Transverse colon (tissue), 4 donors: Measurements from ENCODE around the gene FAM111A. TPM values are rescaled to one million over a fixed set of nuclear protein-coding genes. Genes with fewer than 3 reads are reported as not detected.
"Not testable (repeated sequence)": the region's sequence is repeated elsewhere in the genome, so short reads cannot be mapped to it uniquely, and the experiment has no call there.

ENCODE experiments used
- DNase-seq: peaks from one replicate; pipeline ENCODE4 v3.0.0-alpha.2; 2019
- H3K27ac ChIP-seq, 4 donors: fragments of 200-600 bp; sonication (generic); 2 replicates each; pipeline ENCODE4 v1.5.1; 2016 to 2018; ENCODE audit warnings: inconsistent platforms in 4 of 4
- H3K27me3 ChIP-seq: fragments of 200-600 bp; sonication (generic); 2 replicates; pipeline ENCODE4 v1.5.1; 2017; ENCODE audit warnings: inconsistent platforms
- H3K36me3 ChIP-seq, 4 donors: fragments of 200-600 bp; sonication (generic); 2 replicates each; pipeline ENCODE4 v1.5.1; 2017 to 2019; ENCODE audit warnings: inconsistent platforms in 4 of 4
- H3K4me1 ChIP-seq, 4 donors: fragments of 200-600 bp; sonication (generic); 2 replicates each; pipeline ENCODE4 v1.5.1; 2017 to 2020; ENCODE audit warnings: inconsistent platforms in 4 of 4
- H3K4me3 ChIP-seq, 4 donors: fragments of 200-600 bp; sonication (generic); 1 replicate in 1 of 4; 2 replicates in 3 of 4; pipeline versions ENCODE4 v1.5.1 to v1.6.1; 2017 to 2019; ENCODE audit warnings: inconsistent platforms in 4 of 4
- H3K9me3 ChIP-seq, 2 donors: fragments of 200-600 bp; sonication (generic); 2 replicates each; pipeline ENCODE4 v1.5.1; 2017 to 2019; ENCODE audit warnings: inconsistent platforms in 2 of 2
- CTCF ChIP-seq, 5 experiments: fragments of 200-600 bp in 3 of 5; fragments of 450-650 bp in 2 of 5; sonication (generic) in 3 of 5; IDR thresholded peaks; 1 replicate in 2 of 5; 2 replicates in 3 of 5; pipeline ENCODE4 v1.5.1; 2016 to 2017; ENCODE audit warnings: antibody characterized with exemption in 5 of 5, inconsistent platforms in 3 of 5, mild to moderate bottlenecking in 2 of 5, moderate library complexity in 1 of 5
- EP300 ChIP-seq: sonication (generic); formaldehyde crosslinking; IDR thresholded peaks from one replicate; pipeline ENCODE4 v1.6.1; 2017; ENCODE audit warnings: antibody characterized with exemption, low read depth
- POLR2A ChIP-seq: fragments of 450-650 bp; IDR thresholded peaks from one replicate; pipeline ENCODE4 v1.6.1; 2016; ENCODE audit warnings: antibody characterized with exemption, mild to moderate bottlenecking, moderate library complexity
- POLR2AphosphoS5 ChIP-seq, 3 donors: sonication (generic); formaldehyde crosslinking; IDR thresholded peaks; one replicate each; pipeline ENCODE4 v1.6.1; 2016; ENCODE audit warnings: antibody characterized with exemption in 3 of 3
- WGBS, 2 donors: methylation state at CpG; one replicate each; pipeline ENCODE4 v1.1.5; 2018; ENCODE audit warnings: low coverage in 1 of 2; 5-methylcytosine and 5-hydroxymethylcytosine counted together
- in situ Hi-C, 4 donors: fragments of 200-750 bp; cut with MboI; loops; one replicate each; pipeline versions ENCODE4 v1.15.0 to v1.15.1; 2017; ENCODE audit warnings: low sequenced_read_pairs in 3 of 4, low pct_ligation_motif_present in 1 of 4, low pct_unique_long_range_greater_than_20kb in 1 of 4
- intact Hi-C: fragments of 100-400 bp; cut with DNase I; formaldehyde crosslinking; loops from one replicate; pipeline ENCODE4 v1.15.1; 2023; ENCODE audit warnings: low total_unique reads
- total RNA-seq, 4 donors: library from RNA; depleted of rRNA; stranded (reverse); fragments of >200 nt; gene quantifications; one replicate each; pipeline ENCODE4 v1.1.0, GENCODE V29; 2016

Gene FAM111A
- total RNA-seq, 4 donors from 2014 or later, result 17.6 to 62.1 (median 26.2) TPM

- in situ Hi-C loops, result no loop called here
- peak overlapping the region in 3 of 4 donors; percentile 15 to 40 (median 21) for H3K4me3 ChIP-seq
- H3K27me3 ChIP-seq, result peaks cover 11% of the 10 kb centered on the region
- peaks cover 4 to 19% (median 13%) of the 10 kb centered on the region in 4 donors for H3K4me1 ChIP-seq
- H3K36me3 ChIP-seq, result no peaks in the 10 kb centered on the region
- no peak overlapping the region for H3K27ac ChIP-seq
- TF ChIP-seq POLR2A (no peak), CTCF (IDR thresholded peaks at IDR 0.05) (peak; percentile 21 to 36 (median 26))
- no peaks in the 10 kb centered on the region for H3K9me3 ChIP-seq
- WGBS, 2 donors, result 14% methylated on average over 23 of the region's 23 CpGs; no CpG with 5 or more reads in 1 of the 2 donors
- intact Hi-C loops, result no loop called here
- DNase-seq, result peak; percentile 66
These were observed 40.3 kb upstream of the FAM111A start for GRCh38 chr11:59102259-59102765.

- 2% methylated on average over 46 of the region's 64 CpGs; no CpG with 5 or more reads in 1 of the 2 donors for WGBS, 2 donors
- peaks cover 6% of the 10 kb centered on the region for H3K27me3 ChIP-seq
- TF ChIP-seq CTCF (IDR thresholded peaks at IDR 0.05) (peak in 1 of 5 experiments; percentile 17), EP300 (no peak), POLR2A (no peak), POLR2AphosphoS5 (IDR thresholded peaks at IDR 0.05) (peak in 2 of 3 donors; percentile 16 to 30)
- in situ Hi-C loops (no loop called here), intact Hi-C loops (no loop called here)
- peaks cover 4 to 29% (median 14%) of the 10 kb centered on the region in 4 donors for H3K4me1 ChIP-seq
- H3K27ac ChIP-seq, result peak within 1 kb of the TSS; percentile 50 to 76 (median 60)
- H3K36me3 ChIP-seq, result no peaks in the 10 kb centered on the region
- peak; percentile 90 for DNase-seq
- no peaks in the 10 kb centered on the region for H3K9me3 ChIP-seq
- H3K4me3 ChIP-seq, result peak within 1 kb of the TSS; percentile 10 to 67 (median 47)
These were observed 36.0 kb upstream of the FAM111A start, which contains the start of gene FAM111B for GRCh38 chr11:59106363-59107336. Gene FAM111B, plus strand, starts transcription at chr11:59107237. Its CDS starts 2,389 bp downstream, at chr11:59109626.

- H3K27me3 ChIP-seq, DNase-seq, H3K36me3 ChIP-seq, intact Hi-C loops, H3K9me3 ChIP-seq, in situ Hi-C loops, H3K27ac ChIP-seq: not testable (repeated sequence)
- WGBS, 2 donors, result 16 to 33% methylated on average over 3 to 10 of the region's 10 CpGs
- H3K4me1 ChIP-seq, result peaks cover 4 to 21% (median 8%) of the 10 kb centered on the region in 4 donors
- peak overlapping the region in 2 of 4 donors; percentile 45 to 67 for H3K4me3 ChIP-seq
These were observed 34.9 kb upstream of the FAM111A start for GRCh38 chr11:59107721-59108120.

GRCh38 chr11:59112494-59112893 is 30.2 kb upstream of the FAM111A start:
- Histone ChIP-seq H3K4me3 (no peak overlapping the region), H3K27ac (no peak overlapping the region), H3K9me3 (peaks cover under 1 to 4% of the 10 kb centered on the region in 2 donors), H3K27me3 (no peaks in the 10 kb centered on the region), H3K4me1 (peaks cover 0 to 10% (median under 1%) of the 10 kb centered on the region in 4 donors), H3K36me3 (no peaks in the 10 kb centered on the region)
- in situ Hi-C loops (no loop called here), intact Hi-C loops (no loop called here)
- TF ChIP-seq EP300 (no peak), CTCF (IDR thresholded peaks at IDR 0.05) (no peak), POLR2AphosphoS5 (IDR thresholded peaks at IDR 0.05) (no peak), POLR2A (no peak)
- DNase-seq, result no peak
- 67 to 74% methylated on average over 2 of the region's 2 CpGs for WGBS, 2 donors
